AG08395 (cell line): Measurements from ENCODE around the gene BRSK2.

ENCODE experiments used
- DNase-seq: peaks from one replicate; pipeline ENCODE4 v3.0.0; 2012; ENCODE audit warnings: mixed read lengths, low spot score

Gene BRSK2

GRCh38 chr11:1454576-1454975 is 64.8 kb downstream of the BRSK2 start:
- no peak for DNase-seq

GRCh38 chr11:1455032-1455762 is 65.5 kb downstream of the BRSK2 start:
- DNase-seq = no peak

- DNase-seq = no peak
These were observed 66.0 kb downstream of the BRSK2 start for GRCh38 chr11:1455763-1456060.

GRCh38 chr11:1456176-1456575 is 66.4 kb downstream of the BRSK2 start:
- no peak for DNase-seq

- DNase-seq = no peak
These were observed 67.0 kb downstream of the BRSK2 start for GRCh38 chr11:1456596-1457325.

GRCh38 chr11:1457326-1457680 is 67.6 kb downstream of the BRSK2 start:
- DNase-seq = no peak

GRCh38 chr11:1457856-1458255 is 68.1 kb downstream of the BRSK2 start:
- no peak for DNase-seq

- no peak for DNase-seq
These were observed 68.8 kb downstream of the BRSK2 start for GRCh38 chr11:1458340-1459218.

- DNase-seq = no peak
These were observed 69.5 kb downstream of the BRSK2 start for GRCh38 chr11:1459219-1459575.

- DNase-seq = no peak
These were observed 70.1 kb downstream of the BRSK2 start for GRCh38 chr11:1459764-1460395.

GRCh38 chr11:1460396-1460985 is 70.8 kb downstream of the BRSK2 start:
- DNase-seq = no peak

- no peak for DNase-seq
These were observed 71.5 kb downstream of the BRSK2 start for GRCh38 chr11:1460986-1461825.

GRCh38 chr11:1461826-1462697 is 72.3 kb downstream of the BRSK2 start:
- no peak for DNase-seq

GRCh38 chr11:1462698-1462975 is 72.9 kb downstream of the BRSK2 start:
- no peak for DNase-seq

GRCh38 chr11:1463056-1463455 is 73.3 kb downstream of the BRSK2 start:
- DNase-seq = no peak

- DNase-seq = no peak
These were observed 77.0 kb downstream of the BRSK2 start for GRCh38 chr11:1466784-1467183.

GRCh38 chr11:1467270-1467669 is 77.5 kb downstream of the BRSK2 start:
- no peak for DNase-seq

GRCh38 chr11:1468002-1468401 is 78.3 kb downstream of the BRSK2 start:
- no peak for DNase-seq

- no peak for DNase-seq
These were observed 78.8 kb downstream of the BRSK2 start for GRCh38 chr11:1468473-1469066.

GRCh38 chr11:1469287-1469910 is 79.7 kb downstream of the BRSK2 start:
- DNase-seq = no peak
